IMR-90 (cell line): Measurements from ENCODE around the gene GRAP. TPM values are rescaled to one million over a fixed set of nuclear protein-coding genes. Genes with fewer than 3 reads are reported as not detected.

ENCODE experiments used
- ATAC-seq: fragments of 200-7000 bp; cut with Tn5 transposase; 2 replicates; pipeline ENCODE4 v1.9.1; 2020; ENCODE audit warnings: low read depth, mild to moderate bottlenecking, moderate library complexity
- BruUV-seq: library from RNA; stranded (reverse); fragments of 400-500 nt; replicated peaks from 2 replicates; lab custom pipeline; 2021; lab: Mats Ljungman, UMichigan
- CTCF ChIA-PET: fragments of 300-600 bp; formaldehyde crosslinking; extraction: SDS; loops from one replicate; lab custom pipeline; 2021; ENCODE audit warnings: antibody characterized with exemption; lab: Yijun Ruan, JAX
- POLR2A ChIA-PET: fragments of 300-600 bp; sonication (Branson Sonifier 250); formaldehyde crosslinking; loops from one replicate; lab custom pipeline; 2022; ENCODE audit warnings: antibody characterized with exemption; ENCODE audit not compliant: unreplicated experiment; lab: Charles Lee
- DNase-seq: peaks from one replicate; pipeline ENCODE4 v3.0.0; 2013
- H2AFZ ChIP-seq: replicated peaks from 2 replicates; pipeline ENCODE3; 2013; ENCODE audit warnings: low read length, mild to moderate bottlenecking; ENCODE audit not compliant: poor library complexity
- H2AK5ac ChIP-seq: 2 replicates; pipeline ENCODE4 v1.6.1; 2013; ENCODE audit warnings: low read depth, low read length, inconsistent platforms
- H2AK9ac ChIP-seq: replicated peaks from 2 replicates; pipeline ENCODE3; 2013; ENCODE audit warnings: mild to moderate bottlenecking, low read depth, low read length, moderate library complexity; ENCODE audit not compliant: poor library complexity
- H2BK120ac ChIP-seq: 2 replicates; pipeline ENCODE4 v1.6.1; 2013; ENCODE audit warnings: low read depth, low read length, inconsistent platforms
- H2BK15ac ChIP-seq: 3 replicates; pipeline ENCODE4 v1.6.1; 2013; ENCODE audit warnings: low read depth, low read length, inconsistent platforms
- H2BK20ac ChIP-seq: 2 replicates; pipeline ENCODE4 v1.6.1; 2013; ENCODE audit warnings: low read depth, mild to moderate bottlenecking, inconsistent platforms, low read length, moderate library complexity
- H2BK5ac ChIP-seq: 2 replicates; pipeline ENCODE4 v1.6.1; 2013; ENCODE audit warnings: mild to moderate bottlenecking, low read depth, low read length, inconsistent platforms; ENCODE audit not compliant: poor library complexity, severe bottlenecking
- H3K14ac ChIP-seq: replicated peaks from 2 replicates; pipeline ENCODE4 v1.6.1; 2013; ENCODE audit warnings: low read depth, low read length, inconsistent platforms
- H3K18ac ChIP-seq: 2 replicates; pipeline ENCODE4 v1.6.1; 2013; ENCODE audit warnings: low read depth, low read length, control low read depth
- H3K23ac ChIP-seq: 2 replicates; pipeline ENCODE4 v1.6.1; 2013; ENCODE audit warnings: low read depth, low read length, inconsistent platforms
- H3K27ac ChIP-seq: 2 replicates; pipeline ENCODE4 v1.5.1; 2013; ENCODE audit warnings: mild to moderate bottlenecking, control low read depth, low read length; ENCODE audit not compliant: insufficient read depth
- H3K27me3 ChIP-seq: 2 replicates; pipeline ENCODE4 v1.6.1; 2013; ENCODE audit warnings: low read length; ENCODE audit not compliant: control insufficient read depth, insufficient read depth
- H3K36me3 ChIP-seq: 2 replicates; pipeline ENCODE4 v1.6.1; 2013; ENCODE audit warnings: low read length, mixed read lengths; ENCODE audit not compliant: control insufficient read depth, insufficient read depth
- H3K4ac ChIP-seq: 2 replicates; pipeline ENCODE4 v1.6.1; 2013; ENCODE audit warnings: low read depth, low read length, inconsistent platforms
- H3K4me1 ChIP-seq: 2 replicates; pipeline ENCODE4 v1.6.1; 2013; ENCODE audit warnings: low read length, mixed read lengths; ENCODE audit not compliant: control insufficient read depth, insufficient read depth
- H3K4me2 ChIP-seq: 2 replicates; pipeline ENCODE4 v1.6.1; 2013; ENCODE audit warnings: low read depth, mild to moderate bottlenecking, control low read depth, low read length, moderate library complexity
- H3K4me3 ChIP-seq: 2 replicates; pipeline ENCODE4 v1.5.1; 2013; ENCODE audit warnings: low read depth, mild to moderate bottlenecking, control low read depth, low read length, moderate library complexity; ENCODE audit not compliant: insufficient read depth
- H3K56ac ChIP-seq: 2 replicates; pipeline ENCODE4 v1.6.1; 2013; ENCODE audit warnings: low read length, inconsistent platforms; ENCODE audit not compliant: insufficient read depth; ENCODE audit errors: extremely low read depth
- H3K79me1 ChIP-seq, 2 experiments: 2 replicates each; pipeline ENCODE4 v1.6.1; 2013; ENCODE audit warnings: low read length in 2 of 2, inconsistent platforms in 1 of 2, low read depth in 1 of 2
- H3K9ac ChIP-seq: 2 replicates; pipeline ENCODE4 v1.6.1; 2013; ENCODE audit warnings: low read depth, low read length, control low read depth
- H3K9me1 ChIP-seq: 2 replicates; pipeline ENCODE4 v1.6.1; 2013; ENCODE audit warnings: low read length, inconsistent platforms; ENCODE audit not compliant: insufficient read depth
- H3K9me3 ChIP-seq: 2 replicates; pipeline ENCODE4 v1.6.1; 2013; ENCODE audit warnings: low read length; ENCODE audit not compliant: control insufficient read depth, insufficient read depth
- H4K20me1 ChIP-seq: 2 replicates; pipeline ENCODE4 v1.6.1; 2013; ENCODE audit warnings: low read length, inconsistent platforms; ENCODE audit not compliant: insufficient read depth
- H4K5ac ChIP-seq: 2 replicates; pipeline ENCODE4 v1.6.1; 2013; ENCODE audit warnings: mild to moderate bottlenecking, low read depth, low read length, control low read depth
- H4K8ac ChIP-seq, 2 experiments: 2 replicates each; pipeline ENCODE4 v1.6.1; 2013; ENCODE audit warnings: low read depth in 2 of 2, low read length in 2 of 2, control low read depth in 1 of 2, inconsistent platforms in 1 of 2
- H4K91ac ChIP-seq: 2 replicates; pipeline ENCODE4 v1.6.1; 2013; ENCODE audit warnings: low read depth, low read length, inconsistent platforms; ENCODE audit not compliant: insufficient read depth
- BHLHE40 ChIP-seq: fragments of 150-350 bp; IDR thresholded peaks from 2 replicates; pipeline ENCODE4 v1.6.1; 2016; ENCODE audit warnings: mild to moderate bottlenecking, low read depth, low read length
- CEBPB ChIP-seq: IDR thresholded peaks from 2 replicates; pipeline ENCODE4 v1.6.1; 2012; ENCODE audit warnings: low read depth, low read length, improper control_type of control experiment
- CHD1 ChIP-seq: IDR thresholded peaks from 2 replicates; pipeline ENCODE4 v1.6.1; 2012; ENCODE audit warnings: low read depth, low read length, improper control_type of control experiment
- CTCF ChIP-seq: conservative IDR thresholded peaks from 2 replicates; pipeline ENCODE4 v1.5.1; 2012; ENCODE audit warnings: mild to moderate bottlenecking, low read depth, low read length, improper control_type of control experiment
- ELK1 ChIP-seq: fragments of 150-350 bp; IDR thresholded peaks from 2 replicates; pipeline ENCODE4 v1.6.1; 2016; ENCODE audit warnings: low read depth, mild to moderate bottlenecking, low read length, moderate library complexity, borderline replicate concordance
- FOS ChIP-seq: fragments of 150-350 bp; IDR thresholded peaks from 2 replicates; pipeline ENCODE4 v1.6.1; 2016; ENCODE audit warnings: low read depth, low read length
- MAFK ChIP-seq: IDR thresholded peaks from 2 replicates; pipeline ENCODE4 v1.6.1; 2012; ENCODE audit warnings: low read depth, low read length, improper control_type of control experiment
- MAZ ChIP-seq: IDR thresholded peaks from 2 replicates; pipeline ENCODE4 v1.6.1; 2012; ENCODE audit warnings: low read depth, mild to moderate bottlenecking, low read length, improper control_type of control experiment, moderate library complexity, borderline replicate concordance
- MXI1 ChIP-seq: IDR thresholded peaks from 2 replicates; pipeline ENCODE4 v1.6.1; 2012; ENCODE audit warnings: low read depth, mild to moderate bottlenecking, low read length, moderate library complexity, borderline replicate concordance
- NFE2L2 ChIP-seq: fragments of 150-350 bp; IDR thresholded peaks from 2 replicates; pipeline ENCODE4 v1.6.1; 2016; ENCODE audit warnings: low read depth, mild to moderate bottlenecking, low read length
- POLR2A ChIP-seq: IDR thresholded peaks from 2 replicates; pipeline ENCODE4 v1.6.1; 2012; ENCODE audit warnings: mild to moderate bottlenecking, low read depth, low read length
- RAD21 ChIP-seq: IDR thresholded peaks from 2 replicates; pipeline ENCODE4 v1.6.1; 2012; ENCODE audit warnings: low read length, improper control_type of control experiment
- RCOR1 ChIP-seq: IDR thresholded peaks from 2 replicates; pipeline ENCODE4 v1.6.1; 2012; ENCODE audit warnings: mild to moderate bottlenecking, low read length, improper control_type of control experiment; ENCODE audit not compliant: insufficient replicate concordance
- RFX5 ChIP-seq: IDR thresholded peaks from 2 replicates; pipeline ENCODE4 v1.8.0; 2012; ENCODE audit warnings: low read depth, mild to moderate bottlenecking, low read length, moderate library complexity
- SMC3 ChIP-seq: fragments of 150-350 bp; IDR thresholded peaks from 2 replicates; pipeline ENCODE4 v1.6.1; 2016; ENCODE audit warnings: low read depth, mild to moderate bottlenecking, antibody characterized with exemption, low read length, moderate library complexity
- USF2 ChIP-seq: fragments of 150-350 bp; IDR thresholded peaks from 2 replicates; pipeline ENCODE4 v1.6.1; 2017; ENCODE audit warnings: mild to moderate bottlenecking, antibody characterized with exemption, low read length, low read depth
- WGBS, 2 experiments: methylation state at CpG; one replicate each; pipeline versions ENCODE4 v1.1.5 to v1.1.7; 2013; ENCODE audit warnings: missing lambda C conversion rate in 2 of 2; ENCODE audit not compliant: insufficient read length in 1 of 2; ENCODE audit errors: extremely low coverage in 2 of 2; 5-methylcytosine and 5-hydroxymethylcytosine counted together
- dilution Hi-C: fragments of 300-500 bp; cut with HindIII; formaldehyde crosslinking; loops from one replicate; pipeline ENCODE4 v1.14.3; 2018; ENCODE audit warnings: low sequenced_read_pairs; ENCODE audit not compliant: unreplicated experiment
- in situ Hi-C: fragments of 300-500 bp; cut with MboI; formaldehyde crosslinking; loops from 3 replicates; pipeline ENCODE4 v1.14.3; 2019; ENCODE audit warnings: low sequenced_read_pairs, inconsistent platforms, mixed read lengths
- intact Hi-C: fragments of 100-400 bp; cut with micrococcal nuclease; formaldehyde crosslinking; loops from 2 replicates; pipeline ENCODE4 v1.10.0; 2022
- polyA plus RNA-seq, 3 experiments: library from polyadenylated mRNA; depleted of rRNA; stranded (reverse); fragments of >200 nt; gene quantifications; 2 replicates each; pipeline ENCODE4 v1.2.3, GENCODE V29; 2012; ENCODE audit warnings: low replicate concordance in 1 of 3
- total RNA-seq: library from RNA; depleted of rRNA; stranded (reverse); fragments of >200 nt; gene quantifications from 2 replicates; pipeline ENCODE4 v1.2.3, GENCODE V29; 2012

GRAP gene
- total and polyA plus RNA-seq, 2 of the 4 experiments (the other 2 are of a cell fraction), result under 0.01 to 0.14 TPM

- 80% methylated on average over 1 of the region's 6 CpGs; no CpG with 5 or more reads in 1 of the 2 experiments for WGBS, 2 experiments
- Histone ChIP-seq H2BK5ac (no peak overlapping the region), H2BK20ac (no peak overlapping the region), H3K9me1 (peaks cover 6% of the 10 kb centered on the region; the same call in 1 of the 2 replicates), H3K23ac (no peak overlapping the region), H3K4ac (no peak overlapping the region), H3K27ac (no peak overlapping the region), H3K27me3 (no peaks in the 10 kb centered on the region), H3K4me1 (peaks cover 29% of the 10 kb centered on the region), H4K8ac (no peak overlapping the region), H3K4me3 (no peak overlapping the region), H3K36me3 (peaks cover 15% of the 10 kb centered on the region), H2BK15ac (no peak overlapping the region), H2AFZ (no peak overlapping the region), H3K56ac (no peak overlapping the region), H2AK5ac (no peak overlapping the region), H3K14ac (no peak overlapping the region), H3K9me3 (peaks cover 6% of the 10 kb centered on the region), H2BK120ac (no peak overlapping the region), H3K4me2 (no peak overlapping the region), H3K9ac (no peak overlapping the region), H4K91ac (no peak overlapping the region), H4K5ac (no peak overlapping the region), H2AK9ac (no peak overlapping the region), H4K20me1 (peaks cover 43% of the 10 kb centered on the region), H3K79me1 (peaks cover 21 to 85% of the 10 kb centered on the region in 2 experiments; a peak in 3 of 4 replicates), H3K18ac (no peak overlapping the region)
- in situ Hi-C loops (no loop called here), intact Hi-C loops (no loop called here), dilution Hi-C loops (no loop called here)
- BruUV-seq, result no TSS peak
- ATAC-seq (no peak), DNase-seq (no peak)
- CTCF ChIA-PET, result no interaction called here
- TF ChIP-seq SMC3 (no peak), CEBPB (no peak), USF2 (no peak), CTCF (no peak), NFE2L2 (no peak), ELK1 (no peak), BHLHE40 (no peak), RFX5 (no peak), MAZ (no peak), CHD1 (no peak), FOS (no peak), MAFK (no peak), RCOR1 (no peak), RAD21 (no peak), POLR2A (no peak), MXI1 (no peak)
- POLR2A ChIA-PET, result no interaction called here
These were observed 46.8 kb downstream of the GRAP start for GRCh38 chr17:18999911-19000310.
